A172 (cell line): ENCODE results near the gene SYNDIG1. TPM values are rescaled to one million over a fixed set of nuclear protein-coding genes. Genes with fewer than 3 reads are reported as not detected.

Source experiments
- DNase-seq: peaks from one replicate; pipeline ENCODE4 v3.0.0-alpha.2; 2015; ENCODE audit warnings: low spot score
- total RNA-seq: library from RNA; depleted of rRNA; stranded (reverse); fragments of >200 nt; shearing (Covaris generic); gene quantifications from 2 replicates; pipeline ENCODE4 v1.2.3, GENCODE V29; 2014

The SYNDIG1 gene
- total RNA-seq, 1 experiment from 2014 or later = 5.2 TPM

GRCh38 chr20:24691901-24692351 is 222.5 kb downstream of the SYNDIG1 start:
- no peak for DNase-seq

- no peak for DNase-seq
Observed at GRCh38 chr20:24692446-24693200, 223.2 kb downstream of the SYNDIG1 start.

GRCh38 chr20:24693466-24694156 is 224.2 kb downstream of the SYNDIG1 start:
- DNase-seq = no peak

- DNase-seq = no peak
Observed at GRCh38 chr20:24694157-24694726, 224.8 kb downstream of the SYNDIG1 start.

GRCh38 chr20:24694727-24695528 is 225.5 kb downstream of the SYNDIG1 start:
- DNase-seq = peak; percentile 14

- no peak for DNase-seq
Observed at GRCh38 chr20:24695529-24696225, 226.2 kb downstream of the SYNDIG1 start.

GRCh38 chr20:24696396-24696795 is 227.0 kb downstream of the SYNDIG1 start:
- no peak for DNase-seq

GRCh38 chr20:24697411-24697810 is 228.0 kb downstream of the SYNDIG1 start:
- no peak for DNase-seq

GRCh38 chr20:24698189-24698588 is 228.8 kb downstream of the SYNDIG1 start:
- DNase-seq = no peak

GRCh38 chr20:24698706-24699206 is 229.3 kb downstream of the SYNDIG1 start:
- DNase-seq = no peak

- no peak for DNase-seq
Observed at GRCh38 chr20:24699321-24700165, 230.1 kb downstream of the SYNDIG1 start.

GRCh38 chr20:24700166-24700860 is 230.9 kb downstream of the SYNDIG1 start:
- DNase-seq = no peak

GRCh38 chr20:24701027-24701426 is 231.6 kb downstream of the SYNDIG1 start:
- DNase-seq = no peak

GRCh38 chr20:24701668-24702067 is 232.2 kb downstream of the SYNDIG1 start:
- no peak for DNase-seq

- no peak for DNase-seq
Observed at GRCh38 chr20:24702501-24703283, 233.3 kb downstream of the SYNDIG1 start.

GRCh38 chr20:24703284-24703610 is 233.8 kb downstream of the SYNDIG1 start:
- no peak for DNase-seq

GRCh38 chr20:24704899-24705298 is 235.5 kb downstream of the SYNDIG1 start:
- DNase-seq = no peak

GRCh38 chr20:24705486-24705885 is 236.1 kb downstream of the SYNDIG1 start:
- DNase-seq = no peak
